H9 (cell line): ENCODE data around the gene IMPDH1. TPM values are rescaled to one million over a fixed set of nuclear protein-coding genes. Genes with fewer than 3 reads are reported as not detected.
A peak's percentile ranks its signal among the peaks of the same experiment; 100 is the strongest.

Experiments
- DNase-seq: peaks from one replicate; pipeline ENCODE4 v3.0.0-alpha.2; 2017
- H2AFZ ChIP-seq: one replicate; pipeline ENCODE4 v1.6.1; 2013; ENCODE audit warnings: mild to moderate bottlenecking, low read length, control low read depth, moderate library complexity
- H2AK5ac ChIP-seq: 2 replicates; pipeline ENCODE4 v1.6.1; 2013; ENCODE audit warnings: low read length, control low read depth, mixed read lengths; ENCODE audit not compliant: insufficient read length
- H2BK120ac ChIP-seq: one replicate; pipeline ENCODE4 v1.6.1; 2013; ENCODE audit warnings: low read depth, mild to moderate bottlenecking, low read length, control low read depth, inconsistent platforms; ENCODE audit not compliant: poor library complexity, severe bottlenecking
- H2BK12ac ChIP-seq: 2 replicates; pipeline ENCODE4 v1.6.1; 2013; ENCODE audit warnings: low read length, control low read depth, mixed read lengths, low read depth; ENCODE audit not compliant: insufficient read length
- H2BK15ac ChIP-seq: 2 replicates; pipeline ENCODE4 v1.6.1; 2013; ENCODE audit warnings: low read depth, low read length, control low read depth
- H2BK20ac ChIP-seq: one replicate; pipeline ENCODE4 v1.6.1; 2013; ENCODE audit warnings: low read depth, mild to moderate bottlenecking, low read length, control low read depth, inconsistent platforms; ENCODE audit not compliant: poor library complexity, severe bottlenecking
- H2BK5ac ChIP-seq: 2 replicates; pipeline ENCODE4 v1.6.1; 2013; ENCODE audit warnings: low read length, control low read depth, mixed read lengths; ENCODE audit not compliant: insufficient read length
- H3K14ac ChIP-seq: 2 replicates; pipeline ENCODE4 v1.6.1; 2013; ENCODE audit warnings: low read length, control low read depth; ENCODE audit not compliant: insufficient read depth
- H3K18ac ChIP-seq: 2 replicates; pipeline ENCODE4 v1.6.1; 2013; ENCODE audit warnings: low read depth, mild to moderate bottlenecking, mixed read lengths, low read length, control low read depth; ENCODE audit not compliant: insufficient read length
- H3K23ac ChIP-seq: 2 replicates; pipeline ENCODE4 v1.6.1; 2013; ENCODE audit warnings: low read length, control low read depth, mixed read lengths, low read depth; ENCODE audit not compliant: insufficient read length
- H3K23me2 ChIP-seq: 2 replicates; pipeline ENCODE4 v1.6.1; 2013; ENCODE audit warnings: low read depth, mild to moderate bottlenecking, mixed read lengths, low read length, control low read depth; ENCODE audit not compliant: insufficient read length, poor library complexity, severe bottlenecking
- H3K27ac ChIP-seq: 2 replicates; pipeline ENCODE4 v1.5.1; 2013; ENCODE audit warnings: low read length, control low read depth, mixed read lengths, low read depth; ENCODE audit not compliant: insufficient read length
- H3K27me3 ChIP-seq: 2 replicates; pipeline ENCODE4 v1.6.1; 2013; ENCODE audit warnings: low read length, control low read depth, inconsistent platforms; ENCODE audit not compliant: insufficient read depth
- H3K4ac ChIP-seq: 2 replicates; pipeline ENCODE4 v1.6.1; 2013; ENCODE audit warnings: low read depth, mild to moderate bottlenecking, control low read depth, inconsistent platforms, low read length, moderate library complexity
- H3K4me1 ChIP-seq: 2 replicates; pipeline ENCODE4 v1.6.1; 2013; ENCODE audit warnings: low read length, control low read depth, inconsistent platforms; ENCODE audit not compliant: insufficient read depth
- H3K4me2 ChIP-seq: 2 replicates; pipeline ENCODE4 v1.6.1; 2013; ENCODE audit warnings: low read length, control low read depth, mixed read lengths; ENCODE audit not compliant: insufficient read length, insufficient read depth
- H3K56ac ChIP-seq: 2 replicates; pipeline ENCODE4 v1.6.1; 2013; ENCODE audit warnings: low read depth, mild to moderate bottlenecking, mixed read lengths, low read length, control low read depth; ENCODE audit not compliant: insufficient read length
- H3K79me1 ChIP-seq: 2 replicates; pipeline ENCODE4 v1.6.1; 2013; ENCODE audit warnings: low read depth, mild to moderate bottlenecking, moderate library complexity, low read length, control low read depth, inconsistent platforms; ENCODE audit not compliant: insufficient read depth, poor library complexity, severe bottlenecking
- H3K79me2 ChIP-seq: 2 replicates; pipeline ENCODE4 v1.6.1; 2013; ENCODE audit warnings: low read length, control low read depth, inconsistent platforms; ENCODE audit not compliant: insufficient read depth
- H3K9ac ChIP-seq: 2 replicates; pipeline ENCODE4 v1.6.1; 2013; ENCODE audit warnings: low read length, control low read depth, mixed read lengths; ENCODE audit not compliant: insufficient read length; ENCODE audit errors: extremely low read depth
- H3K9me3 ChIP-seq: one replicate; pipeline ENCODE4 v1.6.1; 2013; ENCODE audit warnings: low read depth, low read length, inconsistent platforms; ENCODE audit not compliant: control insufficient read depth
- H3T11ph ChIP-seq: one replicate; pipeline ENCODE4 v1.6.1; 2013; ENCODE audit warnings: mild to moderate bottlenecking, low read length, control low read depth, inconsistent platforms
- H4K20me1 ChIP-seq: one replicate; pipeline ENCODE4 v1.6.1; 2013; ENCODE audit not compliant: control insufficient read depth, insufficient read length, insufficient read depth
- H4K5ac ChIP-seq: 2 replicates; pipeline ENCODE4 v1.6.1; 2013; ENCODE audit warnings: low read depth, mild to moderate bottlenecking, mixed read lengths, low read length, control low read depth; ENCODE audit not compliant: insufficient read length
- H4K8ac ChIP-seq: replicated peaks from 2 replicates; pipeline ENCODE4 v1.6.1; 2013; ENCODE audit warnings: low read length, control low read depth, mixed read lengths, low read depth; ENCODE audit not compliant: insufficient read length
- H4K91ac ChIP-seq: 2 replicates; pipeline ENCODE4 v1.6.1; 2013; ENCODE audit warnings: low read depth, mild to moderate bottlenecking, moderate library complexity, mixed read lengths, low read length, control low read depth; ENCODE audit not compliant: insufficient read length
- H3K27ac Mint-ChIP-seq, 3 experiments: 2 replicates in 2 of 3; 3 replicates in 1 of 3; pipeline ENCODE4 v1.8.0; 2020 to 2021; ENCODE audit warnings: mixed read lengths in 3 of 3, mild to moderate bottlenecking in 1 of 3, moderate library complexity in 1 of 3
- H3K27me3 Mint-ChIP-seq: 2 replicates; pipeline ENCODE4 v1.8.0; 2021; ENCODE audit warnings: low read depth, mild to moderate bottlenecking, moderate library complexity, mixed read lengths
- H3K36me3 Mint-ChIP-seq, 3 experiments: 2 replicates in 2 of 3; 3 replicates in 1 of 3; pipeline ENCODE4 v1.8.0; 2020 to 2021; ENCODE audit warnings: low read depth in 3 of 3, mixed read lengths in 3 of 3; ENCODE audit not compliant: insufficient read depth in 1 of 3
- H3K4me1 Mint-ChIP-seq, 2 experiments: 2 replicates each; pipeline ENCODE4 v1.8.0; 2020; ENCODE audit warnings: mixed read lengths in 2 of 2
- H3K4me3 Mint-ChIP-seq, 2 experiments: 2 replicates in 1 of 2; 3 replicates in 1 of 2; pipeline ENCODE4 v1.8.0; 2020 to 2021; ENCODE audit warnings: mild to moderate bottlenecking in 2 of 2, mixed read lengths in 2 of 2, moderate library complexity in 1 of 2
- H3K9me3 Mint-ChIP-seq, 2 experiments: 2 replicates in 1 of 2; 3 replicates in 1 of 2; pipeline ENCODE4 v1.8.0; 2020; ENCODE audit warnings: mild to moderate bottlenecking in 2 of 2, mixed read lengths in 2 of 2, moderate library complexity in 1 of 2
- CTCF ChIP-seq: fragments of 200-600 bp; sonication (generic); conservative IDR thresholded peaks from 3 replicates; pipeline ENCODE4 v1.8.0; 2021; ENCODE audit warnings: antibody characterized with exemption, mild to moderate bottlenecking
- whole genome bisulfite sequencing: extraction: QIAGEN DNeasy Blood & Tissue Kit; methylation state at CpG from one replicate; pipeline ENCODE4 v1.1.7; 2013; ENCODE audit warnings: missing lambda C conversion rate, low lambda C conversion rate, mixed read lengths; ENCODE audit not compliant: insufficient read length; ENCODE audit errors: extremely low coverage; 5-methylcytosine and 5-hydroxymethylcytosine counted together
- total RNA-seq: library from RNA; stranded (reverse); gene quantifications from 2 replicates; pipeline ENCODE4 v1.2.1, GENCODE V29; 2021

Gene IMPDH1
- total RNA-seq, 1 experiment from 2014 or later = 35.2 TPM

GRCh38 chr7:128454808-128455542, 45.2 kb upstream of the IMPDH1 start:
- Histone ChIP-seq H2BK15ac (no peak overlapping the region), H4K8ac (no peak overlapping the region), H3K4me1 (no peaks in the 10 kb centered on the region), H4K91ac (no peak overlapping the region), H2BK20ac (no peak overlapping the region), H4K20me1 (no peaks in the 10 kb centered on the region), H2BK12ac (no peak overlapping the region), H3K79me2 (peaks cover 9% of the 10 kb centered on the region; the same call in 1 of the 2 replicates), H3K14ac (no peak overlapping the region), H3K18ac (no peak overlapping the region), H3K4ac (no peak overlapping the region), H3K56ac (no peak overlapping the region), H4K5ac (no peak overlapping the region), H2AK5ac (no peak overlapping the region), H3K23ac (no peak overlapping the region), H2BK120ac (no peak overlapping the region), H3K27me3 (no peaks in the 10 kb centered on the region), H2BK5ac (no peak overlapping the region), H3K79me1 (no peaks in the 10 kb centered on the region), H3K23me2 (peaks cover 6% of the 10 kb centered on the region), H3K9ac (no peak overlapping the region), H3K27ac (no peak overlapping the region), H3K9me3 (no peaks in the 10 kb centered on the region), H3T11ph (no peak overlapping the region), H3K4me2 (peak overlapping the region; percentile 78), H2AFZ (no peak overlapping the region)
- Mint-ChIP-seq H3K36me3 (peaks cover 13 to 22% (median 19%) of the 10 kb centered on the region in 3 experiments), H3K9me3 (no peaks in the 10 kb centered on the region), H3K4me3 (peak overlapping the region; percentile 96 to 99), H3K4me1 (peaks cover 49 to 67% of the 10 kb centered on the region in 2 experiments), H3K27ac (peak overlapping the region in 2 of 3 experiments; percentile 24 to 87; a peak in 2 of 7 replicates), H3K27me3 (peaks cover 15% of the 10 kb centered on the region)
- DNase-seq = no peak
- TF ChIP-seq CTCF = no peak; the same call in 2 of the 3 replicates
- WGBS = no CpG with 5 or more reads among the region's 25 CpGs
